Myocyte (in vitro differentiated cells): Measurements from ENCODE around the gene KLF11. TPM values are rescaled to one million over a fixed set of nuclear protein-coding genes. Genes with fewer than 3 reads are reported as not detected.
"Not testable (repeated sequence)": the region's sequence is repeated elsewhere in the genome, so short reads cannot be mapped to it uniquely, and the experiment has no call there.

Source experiments
- DNase-seq: peaks from one replicate; pipeline ENCODE4 v3.0.0-alpha.2; 2012; ENCODE audit warnings: low read depth
- total RNA-seq: library from RNA; depleted of rRNA; stranded (reverse); fragments of >200 nt; gene quantifications from 2 replicates; pipeline ENCODE4 v1.2.3, GENCODE V29; 2014

The KLF11 gene
- total RNA-seq, 1 donor from 2014 or later = 5.1 TPM

DNA sequence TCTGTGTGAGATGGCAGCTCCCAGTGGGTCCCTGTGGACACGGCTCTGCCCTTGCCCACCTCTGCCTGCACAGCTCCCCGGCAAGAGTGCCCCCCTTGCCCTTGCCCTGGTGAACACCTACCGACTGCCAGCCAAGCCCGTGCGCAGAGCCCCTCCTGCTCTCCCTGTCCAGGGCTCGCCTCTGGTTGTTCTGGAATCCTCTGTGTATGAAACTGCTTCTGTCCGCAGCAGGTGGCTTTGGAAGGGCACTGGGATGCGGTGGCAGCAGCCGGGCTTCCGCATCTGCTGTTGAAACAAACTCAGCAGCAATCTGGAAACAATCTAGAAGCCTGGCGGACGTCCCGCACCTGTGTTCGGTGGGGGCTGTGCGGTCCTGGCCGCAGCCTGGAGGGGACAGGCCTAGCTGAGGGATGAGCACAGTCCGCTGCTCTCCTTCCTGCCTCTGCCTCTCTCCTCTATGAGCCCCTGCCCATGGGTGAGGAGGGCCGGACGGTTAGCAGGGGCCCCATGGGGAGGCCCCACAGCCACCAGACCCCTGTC is 34.0 kb upstream of the KLF11 start:
- no peak for DNase-seq

GRCh38 chr2:10009811-10010781 is 33.3 kb upstream of the KLF11 start:
- DNase-seq = peak; percentile 84

- not testable (repeated sequence) for DNase-seq
Observed at GRCh38 chr2:10010861-10011605, 32.3 kb upstream of the KLF11 start.

- not testable (repeated sequence) for DNase-seq
Observed at GRCh38 chr2:10011606-10012325, 31.6 kb upstream of the KLF11 start.

- DNase-seq = not testable (repeated sequence)
Observed at GRCh38 chr2:10012366-10012962, 30.9 kb upstream of the KLF11 start.

- DNase-seq = no peak
Observed at GRCh38 chr2:10012963-10013461, 30.3 kb upstream of the KLF11 start.

GRCh38 chr2:10013651-10014417 is 29.5 kb upstream of the KLF11 start:
- not testable (repeated sequence) for DNase-seq

DNA sequence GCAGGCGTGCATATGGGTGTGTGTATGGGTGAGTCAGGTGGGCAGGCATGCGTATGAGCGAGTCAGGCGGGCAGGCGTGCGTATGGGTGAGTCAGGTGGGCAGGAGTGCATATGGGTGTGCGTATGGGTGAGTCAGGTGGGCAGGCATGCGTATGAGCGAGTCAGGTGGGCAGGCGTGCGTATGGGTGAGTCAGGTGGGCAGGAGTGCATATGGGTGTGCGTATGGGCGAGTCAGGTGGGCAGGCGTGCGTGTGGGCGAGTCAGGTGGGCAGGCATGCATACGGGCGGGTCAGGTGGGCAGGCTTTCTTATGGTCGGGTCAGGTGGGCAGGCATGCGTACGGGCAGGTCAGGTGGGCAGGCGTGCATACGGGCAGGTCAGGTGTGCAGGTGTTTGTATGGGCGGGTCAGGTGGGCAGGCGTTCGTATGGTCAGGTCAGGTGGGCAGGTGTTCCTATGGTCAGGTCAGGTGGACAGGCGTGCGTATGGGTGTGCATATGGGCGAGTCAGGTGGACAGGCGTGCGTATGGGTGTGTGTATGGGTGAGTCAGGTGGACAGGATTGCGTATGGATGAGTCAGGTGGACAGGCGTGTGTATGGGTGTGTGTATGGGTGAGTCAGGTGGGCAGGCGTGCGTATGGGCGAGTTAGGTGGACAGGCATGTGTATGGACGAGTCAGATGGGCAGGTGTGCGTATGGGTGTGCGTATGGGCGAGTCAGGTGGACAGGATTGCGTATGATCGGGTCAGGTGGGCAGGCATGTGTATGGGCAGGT is 28.7 kb upstream of the KLF11 start:
- DNase-seq = no peak

- DNase-seq = not testable (repeated sequence)
Observed at GRCh38 chr2:10015376-10015989, 27.9 kb upstream of the KLF11 start.

GRCh38 chr2:10016001-10016801 is 27.1 kb upstream of the KLF11 start:
- DNase-seq = no peak

- DNase-seq = no peak
Observed at GRCh38 chr2:10016802-10017258, 26.5 kb upstream of the KLF11 start.

DNA sequence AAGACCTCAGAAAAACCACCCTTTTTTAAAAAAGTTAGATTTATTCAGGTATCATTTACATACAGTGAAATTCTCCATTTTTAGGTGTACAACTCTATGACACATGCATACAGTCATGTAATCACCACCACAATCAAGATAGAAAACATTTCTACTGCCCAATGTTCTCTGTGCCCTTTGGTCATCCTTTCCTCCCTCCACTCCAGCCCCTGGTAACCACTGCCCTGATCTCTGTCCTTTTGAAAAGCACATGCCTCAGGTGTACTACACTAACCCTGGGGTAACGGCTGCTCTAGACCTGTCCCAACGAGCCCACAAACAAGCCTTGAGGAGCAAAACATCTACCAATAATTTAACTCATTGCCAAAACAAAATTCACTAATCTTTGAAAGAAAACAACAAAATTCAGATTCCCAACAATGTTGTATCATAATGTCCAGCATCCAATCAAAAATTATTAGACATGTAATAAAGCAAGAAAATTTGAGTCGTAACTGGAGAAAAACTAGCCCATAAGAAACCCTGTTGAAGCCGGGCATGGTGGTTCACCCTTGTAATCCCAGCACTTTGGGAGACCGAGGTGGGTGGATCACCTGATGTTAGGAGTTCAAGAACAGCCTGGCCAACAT is 25.9 kb upstream of the KLF11 start:
- DNase-seq = no peak

- DNase-seq = no peak
Observed at GRCh38 chr2:10019174-10019573, 24.2 kb upstream of the KLF11 start.

DNA sequence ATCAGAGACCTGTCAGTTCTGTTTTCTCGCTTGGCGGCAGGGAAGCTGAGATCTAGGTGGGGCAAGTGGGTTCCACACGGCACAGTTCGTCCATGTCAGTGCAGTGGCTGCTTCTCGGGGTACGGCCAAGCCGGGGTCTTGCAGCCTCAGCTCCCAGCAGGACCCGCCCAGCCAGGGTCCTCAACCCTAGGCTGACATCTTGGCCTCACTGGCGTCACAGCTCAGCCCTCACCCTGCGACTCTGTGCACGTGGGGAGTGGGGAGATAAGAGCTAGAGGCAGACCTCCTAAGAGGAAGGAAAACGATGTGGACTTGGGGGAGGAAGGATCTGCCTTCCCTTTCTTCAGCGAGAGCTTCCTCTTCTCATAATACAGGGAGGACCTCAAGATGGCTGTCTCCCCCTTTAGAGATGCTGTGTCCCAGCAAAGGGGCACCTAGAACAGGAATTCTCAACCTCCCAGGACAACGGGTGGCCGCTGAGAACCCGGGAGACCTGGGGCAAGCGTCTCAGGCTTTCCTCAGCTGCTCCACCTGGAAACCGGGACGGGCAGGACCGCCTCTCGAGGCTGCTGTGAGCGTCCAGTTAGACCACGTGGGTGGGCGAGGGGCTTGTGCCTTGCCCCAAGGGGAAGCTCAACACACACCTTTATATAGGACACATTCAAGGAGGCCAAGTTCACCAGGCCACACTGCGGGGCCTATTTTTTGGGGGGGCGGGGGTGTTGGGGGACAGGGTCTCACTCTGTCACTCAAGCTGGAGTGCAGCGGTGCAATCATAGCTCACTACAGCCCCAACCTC is 23.5 kb upstream of the KLF11 start:
- DNase-seq = no peak

DNA sequence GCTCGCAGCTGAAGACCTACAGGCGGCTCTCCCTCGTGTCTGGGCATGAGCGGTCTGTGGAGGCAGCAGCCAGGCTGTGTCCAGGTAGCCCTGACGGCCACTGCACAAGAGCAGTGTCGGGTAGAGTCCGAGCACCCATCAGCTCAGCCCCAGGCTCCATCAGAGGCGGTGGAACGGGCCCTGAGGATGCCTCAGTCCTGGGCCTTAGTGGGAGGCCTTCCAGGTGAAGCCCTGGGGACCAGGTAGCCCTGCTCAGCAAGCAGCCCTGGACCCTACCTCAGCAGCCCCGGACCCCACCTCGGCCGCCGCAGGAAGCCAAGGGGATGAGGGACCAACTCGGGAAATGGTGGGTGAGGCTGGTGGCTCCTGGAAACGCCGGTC is 21.3 kb upstream of the KLF11 start:
- DNase-seq = no peak

DNA sequence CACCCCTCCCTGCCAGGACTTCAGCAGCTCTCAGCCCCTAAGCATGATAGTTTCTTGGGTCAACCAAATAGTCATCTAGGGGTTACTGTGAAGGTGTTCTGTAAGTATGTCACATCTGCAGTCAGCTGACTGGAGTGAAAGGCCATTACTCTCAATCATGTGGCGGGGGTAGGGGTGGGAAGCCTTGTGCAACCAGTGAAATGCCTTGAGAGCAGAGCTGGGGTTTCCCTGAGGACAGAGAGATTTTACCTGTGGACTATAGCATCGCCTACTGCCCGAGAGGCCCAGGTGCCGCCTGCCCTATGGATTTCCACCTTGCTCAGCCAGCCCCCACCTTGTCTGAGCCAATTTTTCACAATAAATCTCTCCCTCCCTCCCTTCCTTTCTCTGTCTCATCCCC is 20.9 kb upstream of the KLF11 start:
- no peak for DNase-seq
